ENCODE results near the gene TP53AIP1.

- TF ChIP-seq MAX (CRISPR knock-in tag; IDR thresholded peaks at IDR 0.05) (no peak), JUN (IDR thresholded peaks at IDR 0.05; ENCODE audit: borderline replicate concordance, low read depth, low read length) (no peak), JUN (CRISPR knock-in tag; IDR thresholded peaks at IDR 0.05; ENCODE audit: borderline replicate concordance) (no peak), USF2 (CRISPR knock-in tag; IDR thresholded peaks at IDR 0.05) (no peak), DNMT1 (IDR thresholded peaks at IDR 0.05) (no peak), RAD21 (CRISPR knock-in tag; conservative IDR thresholded peaks at IDR 0.05 in 1 of 2, IDR thresholded peaks at IDR 0.05 in 1 of 2) (no peak), KLF13 (tag; IDR thresholded peaks at IDR 0.05; ENCODE audit: borderline replicate concordance, low read depth) (no peak), ZBTB49 (CRISPR knock-in tag; IDR thresholded peaks at IDR 0.05; ENCODE audit: borderline replicate concordance) (no peak), SMAD3 (CRISPR knock-in tag; conservative IDR thresholded peaks at IDR 0.05) (no peak), ZBTB5 (IDR thresholded peaks at IDR 0.05) (no peak)
These were observed 831 bp upstream of the TP53AIP1 start for GRCh38 chr11:128943428-128943976.

Data from K562 (cell line).